PFSK-1 (cell line): ENCODE data around the gene GABARAP.

Source experiments
- FOXP2 ChIP-seq: optimal IDR thresholded peaks from 2 replicates; pipeline ENCODE3; 2011; ENCODE audit warnings: borderline replicate concordance, control low read depth, inconsistent platforms; ENCODE audit not compliant: insufficient read depth; ENCODE audit errors: extremely low read length, extremely low read depth
- POLR2AphosphoS5 ChIP-seq: IDR thresholded peaks from 2 replicates; pipeline ENCODE4 v1.6.1; 2012; ENCODE audit warnings: low read depth, mild to moderate bottlenecking, control low read depth, low read length, moderate library complexity
- SIN3A ChIP-seq: IDR thresholded peaks from 2 replicates; pipeline ENCODE4 v1.6.1; 2012; ENCODE audit warnings: mild to moderate bottlenecking, low read length, moderate library complexity, borderline replicate concordance; ENCODE audit not compliant: insufficient read depth
- TAF1 ChIP-seq: IDR thresholded peaks from 2 replicates; pipeline ENCODE4 v1.6.1; 2012; ENCODE audit warnings: low read length, control low read depth, borderline replicate concordance; ENCODE audit not compliant: insufficient read depth
- TF ChIP-seq, protein P1 (sequence below), 2 experiments: IDR thresholded peaks; 2 replicates each; pipeline versions ENCODE4 v1.6.1 to v1.8.0; 2011 to 2012; ENCODE audit warnings: low read depth in 2 of 2, low read length in 2 of 2, control low read depth in 1 of 2, inconsistent platforms in 1 of 2, mild to moderate bottlenecking in 1 of 2, moderate library complexity in 1 of 2; ENCODE audit not compliant: insufficient read depth in 1 of 2

Gene GABARAP

DNA sequence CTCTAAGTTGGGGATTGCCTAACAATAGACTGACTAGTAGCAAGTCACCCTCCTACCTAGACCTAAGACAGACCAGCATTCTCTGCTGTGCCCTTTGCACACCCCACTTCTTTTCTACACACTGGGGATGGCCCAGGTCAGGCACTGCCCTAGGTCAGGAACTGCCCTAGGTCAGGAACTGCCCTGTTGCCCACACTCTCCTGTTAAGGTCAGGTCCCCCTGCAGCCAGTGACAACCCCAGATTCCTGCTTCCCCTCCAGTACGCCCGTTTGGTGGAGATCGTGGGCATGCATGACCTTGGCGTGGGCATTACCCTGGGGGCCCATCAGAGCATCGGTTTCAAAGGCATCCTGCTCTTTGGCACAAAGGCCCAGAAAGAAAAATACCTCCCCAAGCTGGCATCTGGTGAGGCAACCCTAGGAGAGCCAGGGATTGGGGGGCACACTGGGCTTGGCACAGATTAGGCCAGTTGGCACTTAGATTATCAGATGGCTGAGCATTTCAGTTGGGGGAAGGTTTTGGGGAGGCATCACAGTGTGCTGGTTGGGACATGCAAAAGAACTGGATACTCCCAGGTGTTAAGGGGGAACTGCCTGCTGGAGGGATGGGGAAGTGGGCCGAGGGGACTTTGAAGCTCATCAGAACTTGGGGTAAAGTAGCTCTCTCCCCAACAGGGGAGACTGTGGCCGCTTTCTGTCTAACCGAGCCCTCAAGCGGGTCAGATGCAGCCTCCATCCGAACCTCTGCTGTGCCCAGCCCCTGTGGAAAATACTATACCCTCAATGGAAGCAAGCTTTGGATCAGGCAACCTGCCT is 20.8 kb downstream of the GABARAP start:
- TF ChIP-seq, protein P1, sequence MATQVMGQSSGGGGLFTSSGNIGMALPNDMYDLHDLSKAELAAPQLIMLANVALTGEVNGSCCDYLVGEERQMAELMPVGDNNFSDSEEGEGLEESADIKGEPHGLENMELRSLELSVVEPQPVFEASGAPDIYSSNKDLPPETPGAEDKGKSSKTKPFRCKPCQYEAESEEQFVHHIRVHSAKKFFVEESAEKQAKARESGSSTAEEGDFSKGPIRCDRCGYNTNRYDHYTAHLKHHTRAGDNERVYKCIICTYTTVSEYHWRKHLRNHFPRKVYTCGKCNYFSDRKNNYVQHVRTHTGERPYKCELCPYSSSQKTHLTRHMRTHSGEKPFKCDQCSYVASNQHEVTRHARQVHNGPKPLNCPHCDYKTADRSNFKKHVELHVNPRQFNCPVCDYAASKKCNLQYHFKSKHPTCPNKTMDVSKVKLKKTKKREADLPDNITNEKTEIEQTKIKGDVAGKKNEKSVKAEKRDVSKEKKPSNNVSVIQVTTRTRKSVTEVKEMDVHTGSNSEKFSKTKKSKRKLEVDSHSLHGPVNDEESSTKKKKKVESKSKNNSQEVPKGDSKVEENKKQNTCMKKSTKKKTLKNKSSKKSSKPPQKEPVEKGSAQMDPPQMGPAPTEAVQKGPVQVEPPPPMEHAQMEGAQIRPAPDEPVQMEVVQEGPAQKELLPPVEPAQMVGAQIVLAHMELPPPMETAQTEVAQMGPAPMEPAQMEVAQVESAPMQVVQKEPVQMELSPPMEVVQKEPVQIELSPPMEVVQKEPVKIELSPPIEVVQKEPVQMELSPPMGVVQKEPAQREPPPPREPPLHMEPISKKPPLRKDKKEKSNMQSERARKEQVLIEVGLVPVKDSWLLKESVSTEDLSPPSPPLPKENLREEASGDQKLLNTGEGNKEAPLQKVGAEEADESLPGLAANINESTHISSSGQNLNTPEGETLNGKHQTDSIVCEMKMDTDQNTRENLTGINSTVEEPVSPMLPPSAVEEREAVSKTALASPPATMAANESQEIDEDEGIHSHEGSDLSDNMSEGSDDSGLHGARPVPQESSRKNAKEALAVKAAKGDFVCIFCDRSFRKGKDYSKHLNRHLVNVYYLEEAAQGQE (IDR thresholded peaks at IDR 0.05; ENCODE audit: insufficient read depth in 1 of 2, low read depth in 2 of 2, low read length in 2 of 2), result no peak
- TF ChIP-seq POLR2AphosphoS5 (no peak), TAF1 (no peak), FOXP2 (no peak), SIN3A (no peak)

DNA sequence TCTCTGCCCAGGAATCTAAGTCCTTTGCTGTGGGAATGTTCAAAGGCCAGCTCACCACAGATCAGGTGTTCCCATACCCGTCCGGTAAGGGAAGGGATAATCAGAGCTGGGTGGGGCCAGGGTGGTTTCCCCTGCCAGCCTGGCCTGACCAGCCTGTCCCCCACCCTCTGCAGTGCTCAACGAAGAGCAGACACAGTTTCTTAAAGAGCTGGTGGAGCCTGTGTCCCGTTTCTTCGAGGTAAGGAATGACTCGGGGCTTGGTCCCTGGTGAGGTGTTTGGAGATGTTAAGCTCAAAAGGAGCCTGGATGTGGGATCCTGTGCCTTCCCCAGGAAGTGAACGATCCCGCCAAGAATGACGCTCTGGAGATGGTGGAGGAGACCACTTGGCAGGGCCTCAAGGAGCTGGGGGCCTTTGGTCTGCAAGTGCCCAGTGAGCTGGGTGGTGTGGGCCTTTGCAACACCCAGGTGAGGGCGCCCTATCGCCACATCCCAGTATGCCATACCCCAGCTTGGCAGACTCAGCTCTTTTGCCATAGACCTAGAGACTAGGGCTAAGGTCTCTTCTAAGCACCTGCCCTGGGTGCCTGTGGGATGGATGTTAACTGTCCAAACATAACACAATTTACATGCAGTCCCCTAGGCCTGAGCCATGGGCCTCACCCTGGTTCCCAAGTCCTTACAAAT is 21.5 kb downstream of the GABARAP start:
- TF ChIP-seq TAF1 (no peak), FOXP2 (no peak), POLR2AphosphoS5 (peak; percentile 29; the same call in 1 of the 2 replicates), SIN3A (no peak)
- TF ChIP-seq, protein P1 (IDR thresholded peaks at IDR 0.05; ENCODE audit: insufficient read depth in 1 of 2, low read depth in 2 of 2, low read length in 2 of 2), result peak in 1 of 2 experiments; percentile 19; a peak in 1 of 4 replicates

DNA sequence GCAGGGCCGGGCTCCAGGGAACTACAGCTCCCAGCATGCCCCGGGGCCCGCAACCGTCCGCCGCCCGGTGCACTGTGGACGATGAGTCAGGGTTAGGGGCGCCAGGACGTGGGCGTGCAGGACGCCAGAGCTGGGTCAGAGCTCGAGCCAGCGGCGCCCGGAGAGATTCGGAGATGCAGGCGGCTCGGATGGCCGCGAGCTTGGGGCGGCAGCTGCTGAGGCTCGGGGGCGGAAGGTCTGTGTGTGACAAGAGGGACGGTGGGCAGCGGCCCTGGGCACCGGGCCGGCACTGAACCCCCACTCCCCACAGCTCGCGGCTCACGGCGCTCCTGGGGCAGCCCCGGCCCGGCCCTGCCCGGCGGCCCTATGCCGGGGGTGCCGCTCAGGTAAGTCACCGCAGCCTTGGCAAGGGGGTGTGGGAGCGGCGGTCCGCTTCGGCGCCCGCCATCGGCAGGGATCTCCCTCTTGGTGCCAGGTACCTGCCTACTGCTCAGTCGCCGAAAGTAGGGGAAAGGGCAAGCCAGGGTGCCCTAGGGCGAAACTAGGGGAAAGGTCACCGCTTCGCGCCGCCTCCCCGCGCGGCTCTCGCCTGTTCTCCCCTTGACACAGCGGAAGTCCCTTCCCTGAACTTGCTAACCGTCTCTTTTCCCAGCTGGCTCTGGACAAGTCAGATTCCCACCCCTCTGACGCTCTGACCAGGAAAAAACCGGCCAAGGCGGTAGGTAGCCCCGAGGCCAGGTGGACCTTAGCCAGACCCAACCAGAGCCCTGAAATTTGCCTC is 22.2 kb downstream of the GABARAP start, which contains the start of the genes ACADVL and DLG4:
Gene ACADVL, plus strand, starts transcription at position 127 of the 781 bp plus-strand sequence. Its CDS starts 47 bp downstream, at position 174.
Gene DLG4, minus strand, starts transcription at position 25 of the 781 bp plus-strand sequence.
- TF ChIP-seq SIN3A (peak; percentile 78; the same call in 1 of the 2 replicates), TAF1 (peak; percentile 59; the same call in 1 of the 2 replicates), POLR2AphosphoS5 (peak; percentile 82), FOXP2 (peak; percentile 72)
- TF ChIP-seq, protein P1 (IDR thresholded peaks at IDR 0.05; ENCODE audit: insufficient read depth in 1 of 2, low read depth in 2 of 2, low read length in 2 of 2), result peak; percentile 31 to 32; a peak in 1 of 4 replicates

DNA sequence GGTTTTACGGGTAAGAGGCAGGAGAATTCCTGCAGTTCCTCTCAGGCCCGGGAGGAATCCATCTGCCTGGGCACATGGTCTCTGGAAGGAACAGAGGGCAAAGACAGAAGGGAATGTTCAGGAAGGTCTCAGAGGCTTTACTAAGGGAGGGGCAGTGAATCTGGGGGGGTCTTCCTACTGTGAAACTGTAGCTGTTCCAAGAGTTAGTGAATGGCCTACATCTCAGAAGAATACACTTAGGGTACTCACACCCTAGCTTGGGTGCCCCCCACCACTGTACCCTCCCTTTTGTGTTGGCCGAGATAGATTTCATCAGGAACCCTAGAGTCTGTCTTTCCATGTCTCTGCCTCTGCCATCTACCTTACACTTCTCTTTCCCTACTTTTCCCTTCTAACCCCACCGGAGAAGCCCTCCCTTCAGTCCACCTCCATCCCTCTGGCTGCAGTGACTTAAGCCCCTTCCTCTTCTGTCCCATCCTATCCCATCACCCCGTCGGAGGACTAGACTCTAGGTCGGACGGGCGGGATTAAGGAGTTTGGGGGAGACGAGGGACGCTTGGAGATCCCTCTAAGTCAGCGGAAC is 22.9 kb downstream of the GABARAP start:
- TF ChIP-seq SIN3A, result no peak
- TF ChIP-seq, protein P1 (IDR thresholded peaks at IDR 0.05; ENCODE audit: insufficient read depth in 1 of 2, low read depth in 2 of 2, low read length in 2 of 2), result no peak
- TF ChIP-seq TAF1, result no peak
- no peak for TF ChIP-seq FOXP2
- TF ChIP-seq POLR2AphosphoS5, result no peak
